Hair follicular keratinocyte (primary cell): Measurements from ENCODE around the gene UGT8. TPM values are rescaled to one million over a fixed set of nuclear protein-coding genes. Genes with fewer than 3 reads are reported as not detected.

Experiments used
- total RNA-seq: library from RNA; depleted of rRNA; stranded (reverse); fragments of >200 nt; gene quantifications from 2 replicates; pipeline ENCODE4 v1.2.3, GENCODE V29; 2015

Gene UGT8, protein sequence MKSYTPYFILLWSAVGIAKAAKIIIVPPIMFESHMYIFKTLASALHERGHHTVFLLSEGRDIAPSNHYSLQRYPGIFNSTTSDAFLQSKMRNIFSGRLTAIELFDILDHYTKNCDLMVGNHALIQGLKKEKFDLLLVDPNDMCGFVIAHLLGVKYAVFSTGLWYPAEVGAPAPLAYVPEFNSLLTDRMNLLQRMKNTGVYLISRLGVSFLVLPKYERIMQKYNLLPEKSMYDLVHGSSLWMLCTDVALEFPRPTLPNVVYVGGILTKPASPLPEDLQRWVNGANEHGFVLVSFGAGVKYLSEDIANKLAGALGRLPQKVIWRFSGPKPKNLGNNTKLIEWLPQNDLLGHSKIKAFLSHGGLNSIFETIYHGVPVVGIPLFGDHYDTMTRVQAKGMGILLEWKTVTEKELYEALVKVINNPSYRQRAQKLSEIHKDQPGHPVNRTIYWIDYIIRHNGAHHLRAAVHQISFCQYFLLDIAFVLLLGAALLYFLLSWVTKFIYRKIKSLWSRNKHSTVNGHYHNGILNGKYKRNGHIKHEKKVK
- total RNA-seq = 0.61 TPM in 1 of 2 replicates, not detected in the other

DNA sequence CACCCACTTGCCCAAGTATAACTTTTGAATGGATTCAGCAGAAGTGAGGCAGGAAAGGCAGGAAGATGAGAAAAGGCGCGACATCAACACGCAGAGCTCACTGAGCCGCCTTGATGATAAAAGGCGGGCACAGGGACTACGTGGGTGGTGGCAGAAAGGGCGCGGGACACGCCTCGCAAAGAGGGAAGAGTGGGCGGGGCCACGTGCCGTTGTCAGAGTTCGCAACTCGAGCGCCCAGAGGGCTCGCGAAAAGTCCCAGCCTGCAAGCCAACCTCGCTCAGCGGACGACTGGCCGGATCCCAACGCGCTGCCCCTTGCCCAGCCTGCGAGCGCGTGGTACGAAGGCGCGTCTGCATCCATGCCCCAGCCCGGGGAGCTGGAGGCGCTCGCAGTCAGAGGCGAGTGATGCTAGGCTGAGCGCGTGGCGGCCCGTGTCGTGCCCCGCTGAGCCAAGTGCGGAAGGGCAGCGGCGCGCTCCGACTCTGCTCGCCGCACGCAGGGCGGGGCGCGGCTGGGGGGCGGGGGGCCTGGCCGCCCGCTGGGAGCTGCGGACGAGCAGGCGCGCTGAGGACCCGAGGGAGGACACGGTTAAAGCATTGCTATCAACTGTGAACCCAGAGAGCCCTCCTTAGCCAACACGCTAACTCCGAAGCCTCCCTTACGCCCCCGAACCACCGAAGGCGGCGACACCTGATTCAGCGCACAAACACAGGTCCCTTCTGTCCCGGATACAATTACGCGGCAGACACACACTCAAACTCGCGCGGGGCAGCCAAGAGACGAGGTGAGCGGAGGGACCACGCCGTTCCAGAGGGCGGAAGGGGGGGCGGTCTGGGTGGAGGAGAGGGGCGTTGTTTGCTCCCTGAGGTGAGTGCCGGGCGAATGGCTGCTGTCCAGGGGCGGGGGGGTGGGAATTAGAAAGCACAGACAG is at the start of gene UGT8:
TSS of gene UGT8 (plus strand) at position 617 of the 931 bp plus-strand sequence. CDS start 24,074 bp downstream, outside the sequence.

